Heart right ventricle (tissue), 16 donors: Measurements from ENCODE around the gene DUOX2. TPM values are rescaled to one million over a fixed set of nuclear protein-coding genes. Genes with fewer than 3 reads are reported as not detected.

Experiments
- ATAC-seq, 8 donors: fragments of 200-7000 bp; cut with Tn5 transposase; one replicate each; pipeline ENCODE4 v1.9.1; 2020; ENCODE audit warnings: mild to moderate bottlenecking in 8 of 8, moderate library complexity in 8 of 8, moderate number of reproducible peaks in 1 of 8
- DNase-seq, 2 donors: peaks; one replicate each; pipeline ENCODE4 v3.0.0-alpha.2; 2020
- H3K27ac ChIP-seq, 10 donors: fragments of 200-600 bp; sonication (generic) in 2 of 10; one replicate each; pipeline versions ENCODE4 v1.5.0 to v1.8.0; 2020 to 2022; ENCODE audit warnings: mild to moderate bottlenecking in 3 of 10
- H3K27me3 ChIP-seq, 7 donors: fragments of 200-600 bp; one replicate each; pipeline ENCODE4 v1.8.0; 2021 to 2022; ENCODE audit warnings: mild to moderate bottlenecking in 2 of 7
- H3K36me3 ChIP-seq, 9 donors: fragments of 200-600 bp; sonication (generic) in 1 of 9; one replicate each; pipeline versions ENCODE4 v1.5.0 to v1.8.0; 2020 to 2022; ENCODE audit warnings: mild to moderate bottlenecking in 2 of 9
- H3K4me1 ChIP-seq, 9 donors: fragments of 200-600 bp; sonication (generic) in 1 of 9; one replicate each; pipeline versions ENCODE4 v1.5.0 to v1.8.0; 2020 to 2022; ENCODE audit warnings: mild to moderate bottlenecking in 4 of 9
- H3K4me3 ChIP-seq, 10 donors: fragments of 200-600 bp; sonication (generic) in 2 of 10; one replicate each; pipeline versions ENCODE4 v1.5.0 to v1.8.0; 2020 to 2022; ENCODE audit warnings: mild to moderate bottlenecking in 7 of 10, moderate library complexity in 2 of 10
- H3K9me3 ChIP-seq, 11 donors: fragments of 200-600 bp in 10 of 11; sonication (generic) in 2 of 11; one replicate each; pipeline versions ENCODE4 v1.5.0 to v1.8.0; 2013 to 2022; ENCODE audit warnings: mild to moderate bottlenecking in 2 of 11, control low read depth in 1 of 11, moderate library complexity in 1 of 11
- CTCF ChIP-seq, 9 donors: fragments of 200-600 bp; sonication (generic) in 2 of 9; IDR thresholded peaks; one replicate each; pipeline versions ENCODE4 v1.5.0 to v1.8.0; 2021 to 2022; ENCODE audit warnings: antibody characterized with exemption in 9 of 9, mild to moderate bottlenecking in 5 of 9, moderate library complexity in 1 of 9
- WGBS, 2 donors: extraction: QIAGEN DNeasy Blood & Tissue Kit; methylation state at CpG; one replicate each; pipeline ENCODE4 v1.1.7; 2013; ENCODE audit warnings: inconsistent platforms in 1 of 2; 5-methylcytosine and 5-hydroxymethylcytosine counted together
- intact Hi-C, 10 donors: fragments of 100-400 bp; cut with DNase I; formaldehyde crosslinking; loops; one replicate each; pipeline versions ENCODE4 v1.11.1 to v1.14.2; 2022
- polyA plus RNA-seq, 2 donors: library from polyadenylated mRNA; stranded (reverse); fragments of 200-250 nt; gene quantifications; one replicate each; pipeline ENCODE4 v1.2.3, GENCODE V29; 2013
- total RNA-seq, 10 donors: library from RNA; stranded (reverse); fragmentation: NEBNext Ultra II Directional in 3 of 10; extraction: Animal tissue kit (Norgen Biotek cat#: 25700) in 3 of 10; gene quantifications; one replicate each; pipeline versions ENCODE4 v1.2.1 to v1.2.4, GENCODE V29; 2021 to 2023
- donor health status: Arrhythmogenic right ventricular cardiomyopathy.
- donor health status: ischemic (EF 13 %, LVEDD 7.1; RV severe dilation, severe dysfunction).
- donor health status: healthy with polysubstance abuse.
- donor health status: DM: no; HTN: yes; CAD: no.
- donor health status: DM: no; HTN: no; CAD: no.
- donor health status: ischemic (EF 25% LVEDD 6.9; RV normal size, moderate dysfunction).
- donor health status: ischemic (EF 25% LVEDD 5.7; RV mildly dilated, moderate dysfunction).
- donor health status: healthy.
- donor health status: DM: yes; HTN: yes; CAD: no.
- donor health status: Ischemic cardiomyopathy.
- donor health status: ischemic (EF 35%, LVEDD 5.7; RV mildly dilated, moderate dysfunction).
- donor health status: nonischemic (EF 11% LVEDD 7.7; RV severe dilation, severe dysfunction).
- donor health status: DM: yes; HTN: yes; CAD: no.
- donor health status: PGD.
- donor health status: ischemic (EF 29% LVEDD 5.4; RV normal size, mild dysfunction).
- donor health status: nonischemic (EF 23%, LVEDD 6.1; RV moderate dilation, normal function).

DUOX2 gene
- total and polyA plus RNA-seq, 12 donors: 0.03 to 0.73 (median 0.15) TPM; not detected in 1

GRCh38 chr15:45091161-45091560, 22.8 kb downstream of the DUOX2 start:
- no peak for ATAC-seq
- TF ChIP-seq CTCF (IDR thresholded peaks at IDR 0.05): no peak
- Histone ChIP-seq H3K4me1 (peaks cover 0 to 4% (median 0%) of the 10 kb centered on the region in 9 donors), H3K9me3 (no peaks in the 10 kb centered on the region), H3K4me3 (no peak overlapping the region), H3K27me3 (peaks cover 0 to 12% (median 0%) of the 10 kb centered on the region in 7 donors), H3K27ac (no peak overlapping the region), H3K36me3 (no peaks in the 10 kb centered on the region)
- 61% methylated on average over 7 of the region's 7 CpGs for WGBS, 2 donors
- intact Hi-C loops: no loop called here
- DNase-seq: no peak

GRCh38 chr15:45089712-45090373, 24.1 kb downstream of the DUOX2 start:
- intact Hi-C loops: no loop called here
- TF ChIP-seq CTCF (IDR thresholded peaks at IDR 0.05): no peak
- no peak for ATAC-seq
- H3K27ac ChIP-seq: no peak overlapping the region
- no peaks in the 10 kb centered on the region for H3K9me3 ChIP-seq
- WGBS, 2 donors: 38 to 40% methylated on average over 3 of the region's 3 CpGs
- H3K36me3 ChIP-seq: no peaks in the 10 kb centered on the region
- H3K4me3 ChIP-seq: no peak overlapping the region
- H3K27me3 ChIP-seq: peaks cover 0 to 12% (median 0%) of the 10 kb centered on the region in 7 donors
- no peak for DNase-seq
- H3K4me1 ChIP-seq: peaks cover 0 to 4% (median 0%) of the 10 kb centered on the region in 9 donors

- Histone ChIP-seq H3K36me3 (no peaks in the 10 kb centered on the region), H3K4me1 (peaks cover 0 to 4% (median 0%) of the 10 kb centered on the region in 9 donors), H3K4me3 (no peak overlapping the region), H3K27me3 (peaks cover 0 to 12% (median 0%) of the 10 kb centered on the region in 7 donors), H3K9me3 (no peaks in the 10 kb centered on the region), H3K27ac (no peak overlapping the region)
- ATAC-seq (peak in 2 of 8 donors; percentile 20 to 24), DNase-seq (no peak)
- intact Hi-C loops: no loop called here
- TF ChIP-seq CTCF (IDR thresholded peaks at IDR 0.05): no peak
- WGBS, 2 donors: 81 to 86% methylated on average over 10 of the region's 10 CpGs
These were observed 24.9 kb downstream of the DUOX2 start for GRCh38 chr15:45088801-45089711.

- WGBS, 2 donors: 57 to 60% methylated on average over 1 of the region's 1 CpG
- DNase-seq: no peak
- TF ChIP-seq CTCF (IDR thresholded peaks at IDR 0.05): no peak
These were observed 26.5 kb downstream of the DUOX2 start for GRCh38 chr15:45087513-45087912.

More at GRCh38 chr15:45087513-45087912, 26.5 kb downstream of the DUOX2 start:
- H3K4me1 ChIP-seq: peaks cover 0 to 4% (median 0%) of the 10 kb centered on the region in 9 donors
- H3K27ac ChIP-seq: no peak overlapping the region
- H3K9me3 ChIP-seq: no peaks in the 10 kb centered on the region
- intact Hi-C loops: no loop called here
- ATAC-seq: no peak
- peaks cover 0 to 18% (median 0%) of the 10 kb centered on the region in 7 donors for H3K27me3 ChIP-seq
- no peaks in the 10 kb centered on the region for H3K36me3 ChIP-seq
- H3K4me3 ChIP-seq: no peak overlapping the region
